A172 (cell line): ENCODE measurements around the gene SPATA31D4. TPM values are rescaled to one million over a fixed set of nuclear protein-coding genes. Genes with fewer than 3 reads are reported as not detected.

ENCODE experiments used
- DNase-seq: peaks from one replicate; pipeline ENCODE4 v3.0.0-alpha.2; 2015; ENCODE audit warnings: low spot score
- total RNA-seq: library from RNA; depleted of rRNA; stranded (reverse); fragments of >200 nt; shearing (Covaris generic); gene quantifications from 2 replicates; pipeline ENCODE4 v1.2.3, GENCODE V29; 2014; rRNA removed

The SPATA31D4 gene
- total RNA-seq, 1 experiment from 2014 or later: not detected

DNA sequence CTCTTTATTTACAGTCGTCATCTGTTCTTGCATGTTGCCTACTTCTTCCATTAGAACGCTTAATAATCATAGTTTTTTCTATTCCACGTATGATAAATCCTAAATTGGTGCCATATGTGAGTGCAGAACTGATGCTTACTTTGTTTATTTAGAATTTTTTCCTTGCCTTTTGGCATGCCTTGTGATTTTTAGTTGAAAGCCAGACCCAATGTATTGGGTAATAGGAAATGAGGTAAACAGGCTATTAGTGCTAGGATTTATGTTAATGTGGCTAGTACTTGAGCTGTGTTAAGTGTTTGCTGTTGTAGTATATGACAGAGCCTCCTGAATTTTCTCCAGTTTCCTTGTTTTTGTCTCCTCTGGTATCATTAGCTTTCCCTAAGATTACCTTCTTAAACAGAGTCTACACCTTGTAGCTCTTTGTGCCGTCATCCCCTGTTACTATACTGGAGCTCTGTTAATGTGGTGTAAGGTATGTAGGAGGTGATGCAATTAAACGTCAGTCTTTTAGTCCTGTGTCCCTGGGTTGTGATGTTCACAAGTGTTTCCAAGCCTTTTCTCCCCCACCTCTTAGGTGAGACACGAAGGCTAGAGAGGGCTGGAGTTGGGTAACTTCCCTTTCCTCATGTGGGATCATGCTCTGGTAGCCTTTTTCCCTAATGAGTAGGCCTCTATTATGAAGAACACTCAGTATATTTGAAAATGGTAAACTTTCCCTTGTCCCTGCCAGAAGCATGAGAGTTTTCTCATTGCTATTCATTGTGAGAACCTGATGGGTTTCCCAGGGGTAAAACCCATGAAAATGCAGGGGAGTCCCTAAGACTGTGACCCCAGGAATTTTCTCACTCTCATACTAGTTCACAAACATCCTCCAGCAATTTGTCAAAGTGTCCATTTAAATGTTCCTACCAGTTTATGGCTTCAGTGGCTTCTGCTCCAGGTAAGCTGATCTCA, 36.3 kb downstream of the SPATA31D4 start:
- no peak for DNase-seq

DNA sequence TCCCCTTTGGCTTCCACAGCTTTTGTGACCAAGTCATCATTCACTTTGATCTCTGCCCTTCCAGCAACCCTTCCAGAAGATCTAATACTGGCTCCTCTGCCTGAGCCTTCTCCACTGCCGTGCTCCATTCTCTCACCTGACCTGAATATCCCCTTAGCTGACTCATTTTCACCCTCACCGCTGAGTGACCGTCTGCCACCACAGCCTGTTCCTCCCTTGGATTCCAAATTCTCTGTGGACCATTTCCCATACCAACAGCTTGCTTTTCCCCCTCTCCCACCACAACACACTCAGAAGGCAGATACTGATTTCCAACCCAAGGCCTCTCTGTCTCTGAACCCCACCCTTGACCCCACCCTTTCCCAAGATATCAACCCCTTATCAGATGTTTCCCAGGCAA, 39.8 kb downstream of the SPATA31D4 start:
- DNase-seq: no peak

DNA sequence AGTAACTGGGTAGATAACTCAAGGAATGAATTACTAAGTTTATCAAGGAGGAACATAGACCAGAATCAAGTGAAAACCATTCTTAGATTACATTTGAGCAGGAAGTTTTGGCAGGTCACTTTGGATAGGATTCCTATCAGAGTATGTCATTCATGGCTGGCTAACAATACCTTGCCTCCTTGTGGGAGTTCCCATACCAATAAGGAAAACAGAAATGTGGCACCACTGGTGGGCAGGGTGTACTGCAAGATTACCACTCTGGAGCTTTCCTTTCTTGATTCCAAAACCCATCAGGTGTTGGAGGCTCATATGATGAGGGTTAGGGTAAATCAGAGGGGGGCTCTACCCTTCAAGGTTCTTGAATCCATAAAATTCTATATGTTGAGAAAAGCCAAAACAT, 41.7 kb downstream of the SPATA31D4 start:
- DNase-seq: no peak

DNA sequence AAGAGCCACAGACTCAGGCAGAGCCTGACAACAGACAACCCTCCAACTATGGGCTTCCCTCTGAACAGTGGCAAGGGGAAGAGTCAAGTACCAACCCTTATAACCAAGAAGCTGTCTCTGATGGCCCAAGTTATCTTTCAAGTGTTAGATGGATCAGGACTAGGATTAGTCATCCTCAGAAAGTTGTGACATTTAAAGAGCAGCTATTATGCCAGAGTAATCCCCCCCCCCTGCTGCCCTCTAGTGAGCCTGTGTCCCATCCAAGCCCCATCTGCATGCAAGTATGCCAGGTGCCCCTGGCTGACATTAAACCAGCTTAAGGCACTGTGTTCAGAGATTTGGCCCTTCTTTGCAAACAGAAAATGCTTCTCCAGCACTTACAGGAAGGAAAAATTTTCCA, 43.5 kb downstream of the SPATA31D4 start:
- DNase-seq: no peak

- DNase-seq: no peak
Observed at GRCh38 chr9:81974764-81975163, 46.5 kb downstream of the SPATA31D4 start.

DNA sequence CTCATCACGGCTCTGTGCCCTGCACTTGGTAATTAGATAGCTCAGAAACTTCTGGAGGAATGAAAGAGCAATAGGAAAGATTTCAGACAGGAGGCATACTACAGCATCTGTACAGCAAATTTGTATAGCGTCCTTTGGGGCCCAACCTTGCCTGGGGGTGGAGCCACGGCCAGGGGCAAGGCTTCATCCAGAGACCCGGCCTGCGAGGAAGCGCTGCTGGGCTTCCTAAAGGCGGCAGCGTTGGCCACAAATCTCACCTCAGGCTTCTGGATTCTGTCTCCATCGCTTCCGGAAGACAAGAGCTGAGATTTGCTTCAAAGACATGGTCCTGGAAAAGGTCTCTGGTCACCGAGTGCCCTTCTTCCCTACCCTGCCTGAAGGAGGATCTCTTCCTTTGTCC, 48.1 kb downstream of the SPATA31D4 start:
- no peak for DNase-seq

- DNase-seq: no peak
Observed at GRCh38 chr9:81979196-81979595, 51.0 kb downstream of the SPATA31D4 start.

DNA sequence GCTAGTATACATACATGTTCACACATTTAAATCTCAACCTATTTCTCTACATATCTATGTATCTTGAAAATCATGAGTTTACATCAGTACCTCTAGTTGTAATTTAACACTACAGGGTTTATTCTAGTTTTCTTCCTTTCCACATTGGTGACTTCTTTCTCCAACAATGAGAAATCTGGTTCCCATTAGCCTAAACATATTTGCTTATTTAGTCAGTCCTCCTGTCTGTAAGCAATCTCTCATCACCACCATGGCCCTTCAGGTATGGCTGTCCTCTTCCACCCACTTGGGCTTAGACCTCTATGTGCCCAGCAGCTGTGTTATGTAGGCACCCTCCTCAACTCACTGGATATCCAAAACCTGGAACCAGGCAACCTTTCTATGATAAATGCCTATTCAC, 52.3 kb downstream of the SPATA31D4 start:
- no peak for DNase-seq

- no peak for DNase-seq
Observed at GRCh38 chr9:81981883-81982282, 53.7 kb downstream of the SPATA31D4 start.

Other genes with a start within 250 kb of the SPATA31D4 start
- gene TLE1, start 238.9 kb upstream of the SPATA31D4 start, total RNA-seq: 10.4 and 12.1 TPM in 2 replicates
- gene SPATA31D3, start 15.1 kb downstream of the SPATA31D4 start, total RNA-seq: not detected in 2 replicates
- gene SPATA31D1, start 60.3 kb downstream of the SPATA31D4 start, total RNA-seq: not detected in 2 replicates